Endothelial cell (in vitro differentiated cells): ENCODE results near the gene PRXL2B. TPM values are rescaled to one million over a fixed set of nuclear protein-coding genes. Genes with fewer than 3 reads are reported as not detected.

ENCODE experiments used
- DNase-seq: peaks from one replicate; pipeline ENCODE4 v3.0.0; 2021; ENCODE audit warnings: low spot score
- H3K27ac Mint-ChIP-seq: one replicate; pipeline ENCODE4 v1.8.0; 2021; ENCODE audit warnings: mixed read lengths, inconsistent platforms; ENCODE audit not compliant: unreplicated experiment
- H3K27me3 Mint-ChIP-seq: one replicate; pipeline ENCODE4 v1.8.0; 2021; ENCODE audit warnings: mild to moderate bottlenecking, moderate library complexity, mixed read lengths, inconsistent platforms; ENCODE audit not compliant: unreplicated experiment
- H3K36me3 Mint-ChIP-seq: one replicate; pipeline ENCODE4 v1.8.0; 2021; ENCODE audit warnings: mild to moderate bottlenecking, low read depth, mixed read lengths, inconsistent platforms; ENCODE audit not compliant: unreplicated experiment
- H3K4me1 Mint-ChIP-seq: one replicate; pipeline ENCODE4 v1.8.0; 2021; ENCODE audit warnings: mild to moderate bottlenecking, mixed read lengths, inconsistent platforms; ENCODE audit not compliant: unreplicated experiment
- H3K4me3 Mint-ChIP-seq: one replicate; pipeline ENCODE4 v1.8.0; 2021; ENCODE audit warnings: mild to moderate bottlenecking, mixed read lengths, inconsistent platforms; ENCODE audit not compliant: unreplicated experiment
- H3K9me3 Mint-ChIP-seq: one replicate; pipeline ENCODE4 v1.8.0; 2021; ENCODE audit warnings: mixed read lengths, inconsistent platforms; ENCODE audit not compliant: unreplicated experiment
- CTCF ChIP-seq: fragments of 200-600 bp; sonication (generic); IDR thresholded peaks from one replicate; pipeline ENCODE4 v1.5.0; 2021; ENCODE audit warnings: antibody characterized with exemption; ENCODE audit not compliant: unreplicated experiment
- total RNA-seq: library from RNA; stranded (reverse); fragmentation: NEBNext Ultra II Directional; extraction: Animal tissue kit (Norgen Biotek cat#: 25700); gene quantifications from one replicate; pipeline ENCODE4 v1.2.1, GENCODE V29; 2021; ENCODE audit not compliant: unreplicated experiment

The PRXL2B gene
- total RNA-seq, 1 donor from 2014 or later = 35.6 TPM

- no peak for TF ChIP-seq CTCF
- Mint-ChIP-seq H3K4me3 (no peak overlapping the region), H3K4me1 (no peaks in the 10 kb centered on the region), H3K36me3 (no peaks in the 10 kb centered on the region), H3K27ac (no peak overlapping the region), H3K27me3 (peaks cover 3% of the 10 kb centered on the region), H3K9me3 (no peaks in the 10 kb centered on the region)
- DNase-seq = no peak
These were observed 17.7 kb downstream of the PRXL2B start for GRCh38 chr1:2604156-2604843.

- no peak overlapping the region for H3K27ac Mint-ChIP-seq
- H3K27me3 Mint-ChIP-seq = peaks cover 3% of the 10 kb centered on the region
- H3K9me3 Mint-ChIP-seq = no peaks in the 10 kb centered on the region
- no peak for DNase-seq
- TF ChIP-seq CTCF = no peak
- H3K4me1 Mint-ChIP-seq = no peaks in the 10 kb centered on the region
- H3K4me3 Mint-ChIP-seq = no peak overlapping the region
- no peaks in the 10 kb centered on the region for H3K36me3 Mint-ChIP-seq
These were observed 18.4 kb downstream of the PRXL2B start for GRCh38 chr1:2604844-2605508.

GRCh38 chr1:2605509-2606395 is 19.2 kb downstream of the PRXL2B start:
- TF ChIP-seq CTCF = no peak
- H3K9me3 Mint-ChIP-seq = no peaks in the 10 kb centered on the region

GRCh38 chr1:2606396-2606880 is 19.9 kb downstream of the PRXL2B start:
- DNase-seq = no peak
- TF ChIP-seq CTCF = no peak
- Mint-ChIP-seq H3K9me3 (no peaks in the 10 kb centered on the region), H3K4me3 (no peak overlapping the region), H3K27ac (no peak overlapping the region), H3K27me3 (peaks cover 6% of the 10 kb centered on the region), H3K4me1 (no peaks in the 10 kb centered on the region), H3K36me3 (no peaks in the 10 kb centered on the region)

More at GRCh38 chr1:2605509-2606395, 19.2 kb downstream of the PRXL2B start:
- Mint-ChIP-seq H3K27ac (no peak overlapping the region), H3K4me3 (no peak overlapping the region), H3K27me3 (peaks cover 5% of the 10 kb centered on the region), H3K36me3 (no peaks in the 10 kb centered on the region), H3K4me1 (no peaks in the 10 kb centered on the region)
- DNase-seq = no peak
